OCI-LY3 (cell line): ENCODE results near the gene KLHL2.

ENCODE experiments used
- H2AFZ ChIP-seq: fragments of 200-600, 300-600 bp; shearing (Covaris generic); 2 replicates; pipeline ENCODE4 v1.6.0; 2014; ENCODE audit warnings: antibody characterized with exemption, low read depth, low read length
- H3K27ac ChIP-seq: fragments of 200-600, 300-600 bp; sonication (generic); 2 replicates; pipeline ENCODE4 v1.5.1; 2014; ENCODE audit warnings: mild to moderate bottlenecking, low read length, moderate library complexity, mixed read lengths
- H3K27me3 ChIP-seq: fragments of 200-600, 300-600 bp; sonication (generic); 2 replicates; pipeline ENCODE4 v1.6.1; 2014; ENCODE audit warnings: low read depth, low read length, mixed read lengths
- H3K36me3 ChIP-seq: fragments of 200-600, 300-600 bp; sonication (generic); replicated peaks from 2 replicates; pipeline ENCODE3; 2014; ENCODE audit warnings: low read depth, low read length, mixed read lengths
- H3K4me1 ChIP-seq: fragments of 300-600, 200-600 bp; sonication (generic); 2 replicates; pipeline ENCODE4 v1.6.1; 2014; ENCODE audit warnings: low read length, mixed read lengths
- H3K4me2 ChIP-seq: fragments of 200-600, 300-600 bp; sonication (generic); 2 replicates; pipeline ENCODE4 v1.6.1; 2014; ENCODE audit warnings: low read length, mixed read lengths
- H3K4me3 ChIP-seq: fragments of 300-600, 200-600 bp; sonication (generic); 2 replicates; pipeline ENCODE4 v1.5.1; 2014; ENCODE audit warnings: antibody characterized with exemption, mild to moderate bottlenecking, low read length, moderate library complexity
- H3K79me2 ChIP-seq: fragments of 300-600, 200-600 bp; shearing (Covaris generic); 2 replicates; pipeline ENCODE4 v1.6.1; 2014; ENCODE audit warnings: mild to moderate bottlenecking, low read length, mixed read lengths
- H3K9ac ChIP-seq: fragments of 300-600, 200-600 bp; shearing (Covaris generic); 2 replicates; pipeline ENCODE4 v1.6.0; 2014; ENCODE audit warnings: mild to moderate bottlenecking, low read length, moderate library complexity
- H3K9me3 ChIP-seq: fragments of 200-600, 300-600 bp; shearing (Covaris generic); 2 replicates; pipeline ENCODE4 v1.6.1; 2014; ENCODE audit warnings: low read length, mixed read lengths; ENCODE audit not compliant: insufficient read depth
- H4K20me1 ChIP-seq: fragments of 200-600, 300-600 bp; sonication (generic); 2 replicates; pipeline ENCODE4 v1.6.1; 2016; ENCODE audit warnings: low read length, mixed read lengths; ENCODE audit not compliant: insufficient read depth
- CTCF ChIP-seq: fragments of 200-600, 300-600 bp; sonication (generic); IDR thresholded peaks from 2 replicates; pipeline ENCODE4 v1.5.1; 2014; ENCODE audit warnings: antibody characterized with exemption, low read length, low read depth
- EZH2phosphoT487 ChIP-seq: fragments of 200-600 bp; shearing (Covaris generic); IDR thresholded peaks from 2 replicates; pipeline ENCODE4 v1.6.1; 2018; ENCODE audit warnings: antibody characterized with exemption, mixed run types, low read depth

The KLHL2 gene

GRCh38 chr4:165309456-165309855, 102.1 kb downstream of the KLHL2 start:
- Histone ChIP-seq H2AFZ (no peak overlapping the region), H3K4me3 (no peak overlapping the region), H3K27me3 (no peaks in the 10 kb centered on the region), H3K4me2 (no peak overlapping the region), H3K36me3 (peaks cover 8% of the 10 kb centered on the region), H3K27ac (no peak overlapping the region), H4K20me1 (no peaks in the 10 kb centered on the region), H3K4me1 (peaks cover 2% of the 10 kb centered on the region), H3K9ac (no peak overlapping the region), H3K9me3 (no peaks in the 10 kb centered on the region), H3K79me2 (no peaks in the 10 kb centered on the region)
- TF ChIP-seq EZH2phosphoT487 (no peak), CTCF (no peak)

- Histone ChIP-seq H4K20me1 (no peaks in the 10 kb centered on the region), H3K9me3 (no peaks in the 10 kb centered on the region), H3K27me3 (no peaks in the 10 kb centered on the region), H3K79me2 (no peaks in the 10 kb centered on the region), H2AFZ (no peak overlapping the region), H3K27ac (no peak overlapping the region), H3K4me1 (peaks cover 7% of the 10 kb centered on the region), H3K9ac (no peak overlapping the region), H3K36me3 (peaks cover 11% of the 10 kb centered on the region), H3K4me3 (no peak overlapping the region), H3K4me2 (no peak overlapping the region)
- no peak for TF ChIP-seq CTCF
- TF ChIP-seq EZH2phosphoT487 = no peak
Measured at GRCh38 chr4:165312506-165312905, 105.1 kb downstream of the KLHL2 start.

GRCh38 chr4:165319030-165319429, 111.7 kb downstream of the KLHL2 start:
- Histone ChIP-seq H3K27ac (no peak overlapping the region), H3K9ac (no peak overlapping the region), H3K4me2 (no peak overlapping the region), H3K9me3 (no peaks in the 10 kb centered on the region), H2AFZ (no peak overlapping the region), H3K27me3 (no peaks in the 10 kb centered on the region), H3K4me3 (no peak overlapping the region), H3K36me3 (peaks cover 6% of the 10 kb centered on the region), H4K20me1 (no peaks in the 10 kb centered on the region), H3K4me1 (peaks cover 13% of the 10 kb centered on the region), H3K79me2 (no peaks in the 10 kb centered on the region)
- TF ChIP-seq CTCF = no peak
- no peak for TF ChIP-seq EZH2phosphoT487

GRCh38 chr4:165319509-165319908, 112.1 kb downstream of the KLHL2 start:
- H3K4me1 ChIP-seq = peaks cover 10% of the 10 kb centered on the region

More at GRCh38 chr4:165319509-165319908, 112.1 kb downstream of the KLHL2 start:
- H3K27me3 ChIP-seq = no peaks in the 10 kb centered on the region
- no peak overlapping the region for H3K4me3 ChIP-seq
- no peak overlapping the region for H3K9ac ChIP-seq
- no peaks in the 10 kb centered on the region for H4K20me1 ChIP-seq
- H3K36me3 ChIP-seq = peaks cover 6% of the 10 kb centered on the region
- no peak overlapping the region for H3K4me2 ChIP-seq
- no peaks in the 10 kb centered on the region for H3K9me3 ChIP-seq
- H3K27ac ChIP-seq = no peak overlapping the region
- no peak overlapping the region for H2AFZ ChIP-seq
- H3K79me2 ChIP-seq = no peaks in the 10 kb centered on the region
- TF ChIP-seq EZH2phosphoT487 = no peak
- TF ChIP-seq CTCF = no peak
